Stimulated activated CD4-positive, alpha-beta T cell treated with anti-CD3 and anti-CD28 coated beads, Interleukin-15, amount 100 ng/mL, for 1 hour (primary cell): ENCODE data around the gene TTC3.

Experiments
- DNase-seq, 2 donors: peaks; one replicate each; pipeline ENCODE4 v3.0.0-alpha.2; 2020; ENCODE audit warnings: low read depth in 1 of 2, low spot score in 1 of 2

TTC3 gene

GRCh38 chr21:37192019-37192418 lies 119.0 kb downstream of the TTC3 start:
- DNase-seq: no peak

DNA sequence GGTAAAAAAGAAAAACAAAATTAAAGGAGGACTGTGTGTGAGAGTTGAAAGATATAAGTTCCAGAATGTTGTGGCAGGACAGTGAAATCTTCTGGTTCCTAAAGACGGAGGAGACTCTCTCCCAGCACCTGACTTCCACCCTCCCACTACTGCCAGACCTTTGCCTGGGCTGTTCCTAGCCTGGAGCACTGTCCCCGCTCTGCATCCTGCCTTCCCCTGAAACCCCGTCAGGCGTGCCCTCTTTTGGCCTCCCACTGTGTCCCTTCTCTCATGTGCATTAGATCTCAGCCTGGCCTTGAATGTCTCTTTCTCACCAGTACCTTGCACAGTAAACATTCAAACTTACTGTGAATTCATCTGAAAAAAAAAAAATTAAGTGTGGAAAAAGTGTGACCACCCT lies 120.0 kb downstream of the TTC3 start:
- DNase-seq: no peak

- no peak for DNase-seq
Measured at GRCh38 chr21:37193676-37194075, 120.6 kb downstream of the TTC3 start.

DNA sequence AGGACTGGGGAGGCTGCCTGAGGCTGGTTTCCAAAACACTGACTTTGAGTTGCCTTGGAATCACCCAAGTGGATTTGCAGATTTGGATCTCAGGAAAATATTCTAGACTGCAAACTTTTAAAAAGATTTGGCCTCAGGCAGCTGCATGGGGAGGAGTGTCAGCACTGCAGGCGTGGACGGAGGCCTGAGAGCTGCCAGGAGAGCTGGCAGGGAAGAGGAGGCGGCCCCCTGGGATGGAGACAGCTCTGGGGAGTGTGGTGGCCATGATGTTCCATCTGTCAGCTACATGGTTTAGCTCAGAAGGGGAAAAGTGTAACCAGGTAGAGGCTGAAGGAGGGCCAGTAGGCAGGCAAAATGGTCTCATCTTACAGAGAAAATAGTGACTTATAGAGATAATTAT lies 122.0 kb downstream of the TTC3 start:
- no peak for DNase-seq

GRCh38 chr21:37195610-37196009 lies 122.6 kb downstream of the TTC3 start:
- DNase-seq: no peak

GRCh38 chr21:37196847-37197246 lies 123.8 kb downstream of the TTC3 start:
- DNase-seq: no peak

DNA sequence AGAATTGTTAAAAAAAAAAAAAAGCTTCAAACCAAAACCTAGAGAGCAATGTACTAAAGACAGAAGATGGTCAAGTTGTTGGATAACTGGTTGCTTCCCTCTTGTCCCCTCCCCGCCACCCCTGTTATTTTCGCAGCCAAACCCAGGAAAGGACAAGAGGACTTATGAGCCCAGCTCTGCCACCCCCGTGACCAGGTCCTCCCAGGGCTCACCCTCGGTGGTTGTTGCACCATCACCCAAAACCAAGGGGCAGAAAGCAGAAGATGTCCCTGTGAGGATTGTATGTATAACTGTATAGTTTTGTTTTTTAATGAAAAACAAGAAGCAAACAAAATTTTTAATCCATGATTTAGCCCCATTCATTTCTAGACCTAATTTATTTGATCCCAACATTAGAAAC lies 124.7 kb downstream of the TTC3 start:
- no peak for DNase-seq

- no peak for DNase-seq
Measured at GRCh38 chr21:37199057-37199924, 126.2 kb downstream of the TTC3 start.

GRCh38 chr21:37200641-37201480 lies 127.8 kb downstream of the TTC3 start:
- DNase-seq: no peak

DNA sequence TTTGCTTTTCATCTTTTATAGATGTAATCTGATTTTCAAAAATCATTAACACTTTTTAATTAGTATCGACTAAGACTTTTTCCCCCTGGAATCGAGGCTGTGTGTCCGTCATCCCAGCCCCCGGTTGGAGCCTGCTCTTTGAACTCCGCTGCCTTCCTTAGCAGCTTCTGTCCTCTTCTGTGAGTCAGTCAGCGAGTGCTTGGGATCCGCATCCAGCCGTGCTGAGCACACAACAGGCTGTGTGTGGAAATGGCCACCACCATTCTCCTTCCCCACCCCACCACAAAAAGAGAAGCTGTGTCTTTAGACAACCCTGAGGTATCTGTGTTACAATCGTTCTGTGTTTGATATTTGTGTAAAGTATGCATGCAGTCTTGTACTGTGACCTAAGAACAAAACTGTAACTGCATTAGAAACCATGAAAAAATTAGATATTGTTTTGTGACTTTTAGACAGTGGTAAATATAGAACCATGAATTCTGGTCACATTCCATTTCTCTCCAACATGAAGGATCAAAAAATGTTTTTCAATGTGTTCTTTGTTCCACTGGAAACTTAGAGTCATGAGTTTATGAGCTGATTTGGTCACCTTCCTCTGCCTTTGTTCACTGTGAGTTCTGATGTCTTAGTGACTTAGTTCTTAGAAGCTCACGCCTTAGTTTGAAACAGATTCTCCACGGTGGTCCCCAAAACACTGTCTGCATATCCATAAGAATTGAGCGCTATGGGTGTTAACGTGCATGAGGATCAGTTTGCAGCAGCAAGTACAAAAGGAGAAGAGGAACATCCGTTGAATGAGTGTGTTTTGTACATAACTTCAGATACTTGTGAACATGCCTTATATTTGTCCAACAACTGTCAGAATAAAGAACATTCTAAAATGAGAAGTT lies 129.4 kb downstream of the TTC3 start:
- DNase-seq: no peak

DNA sequence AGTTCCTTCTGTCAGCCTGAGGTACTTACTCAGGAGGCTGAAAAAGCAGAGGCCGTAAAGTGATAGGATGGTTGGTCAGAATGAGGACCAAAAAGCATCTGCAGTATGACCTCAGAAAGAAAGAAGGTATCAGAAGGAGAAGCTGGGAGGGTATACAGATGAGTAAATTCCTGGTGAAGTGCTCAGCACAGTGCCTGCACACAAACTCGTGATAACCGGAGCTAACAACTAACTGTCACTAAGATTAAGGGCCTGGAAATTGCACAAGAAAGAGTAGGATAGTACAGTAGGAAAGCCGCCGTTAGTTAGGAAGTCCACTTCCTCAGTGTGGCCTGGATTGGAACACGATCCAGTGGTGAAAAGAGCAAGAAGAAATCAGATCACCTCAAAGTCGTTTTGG lies 131.5 kb downstream of the TTC3 start:
- no peak for DNase-seq

DNA sequence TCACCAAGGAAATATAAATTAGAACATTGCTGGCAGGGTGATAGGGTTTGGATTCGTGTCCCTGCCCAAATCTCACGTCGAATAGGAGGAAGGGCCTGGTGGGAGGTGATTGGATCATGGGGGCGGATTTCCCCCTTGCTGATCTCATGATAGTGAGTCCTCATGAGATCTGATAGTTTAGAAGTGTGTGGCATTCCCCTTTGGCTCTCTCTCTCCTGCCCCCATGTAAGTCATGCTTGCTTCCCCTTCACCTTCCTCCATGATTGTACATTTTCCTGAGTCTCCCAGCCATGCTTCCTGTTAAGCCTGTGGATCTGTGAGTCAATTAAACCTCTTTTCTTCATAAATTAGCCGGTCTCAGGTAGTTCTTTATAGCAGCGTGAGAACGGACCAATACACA lies 133.4 kb downstream of the TTC3 start:
- no peak for DNase-seq

DNA sequence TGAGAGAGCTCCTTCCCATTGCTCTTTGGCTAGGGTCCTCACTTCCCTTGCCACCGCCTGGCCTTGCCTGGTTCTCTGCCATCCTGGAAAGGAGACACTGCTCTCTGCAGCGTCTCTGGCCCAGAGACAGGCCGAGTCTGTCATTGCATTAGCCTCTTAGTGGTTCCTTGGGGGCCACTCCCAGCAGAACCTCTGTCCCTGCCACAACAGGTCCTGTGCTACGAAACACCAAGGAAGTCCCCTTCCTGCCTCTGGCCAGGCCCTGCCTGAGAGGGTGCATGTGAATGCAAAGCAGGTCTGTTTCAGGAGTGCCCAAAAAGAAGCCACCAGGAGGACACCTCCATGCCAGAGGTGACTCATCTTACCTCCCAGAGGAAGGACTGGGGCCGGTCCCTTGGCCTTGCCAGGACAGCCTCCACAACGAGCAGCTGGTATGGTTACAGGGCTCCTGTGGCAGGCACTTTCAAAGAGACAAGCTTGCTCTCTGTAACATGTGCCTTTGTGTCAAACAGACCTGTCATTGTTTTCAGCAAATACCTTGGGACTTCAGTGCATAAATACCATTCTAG lies 134.5 kb downstream of the TTC3 start:
- no peak for DNase-seq

GRCh38 chr21:37208056-37208721 lies 135.1 kb downstream of the TTC3 start:
- DNase-seq: no peak

- no peak for DNase-seq
Measured at GRCh38 chr21:37208741-37209225, 135.7 kb downstream of the TTC3 start.

GRCh38 chr21:37210130-37210529 lies 137.1 kb downstream of the TTC3 start:
- DNase-seq: no peak

DNA sequence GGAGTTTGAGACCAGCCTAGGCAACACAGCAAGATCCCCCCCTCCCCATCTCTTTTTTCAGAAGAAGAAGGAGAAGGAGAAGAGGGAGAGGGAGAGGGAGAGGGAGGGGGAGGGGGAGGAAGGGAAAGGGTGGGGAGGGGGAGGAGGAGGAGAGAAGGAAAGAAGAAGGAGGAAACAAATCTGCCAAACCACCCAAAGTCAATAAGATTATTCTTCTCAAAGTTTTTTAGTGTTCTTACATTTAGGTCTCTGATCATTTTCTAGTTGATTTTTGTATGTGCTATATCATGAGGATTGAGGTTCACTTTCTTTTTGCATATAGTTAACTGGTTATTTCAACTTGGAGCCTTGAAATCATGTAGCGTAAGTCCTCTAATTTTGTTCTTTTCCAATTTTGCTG lies 137.7 kb downstream of the TTC3 start:
- DNase-seq: no peak

DNA sequence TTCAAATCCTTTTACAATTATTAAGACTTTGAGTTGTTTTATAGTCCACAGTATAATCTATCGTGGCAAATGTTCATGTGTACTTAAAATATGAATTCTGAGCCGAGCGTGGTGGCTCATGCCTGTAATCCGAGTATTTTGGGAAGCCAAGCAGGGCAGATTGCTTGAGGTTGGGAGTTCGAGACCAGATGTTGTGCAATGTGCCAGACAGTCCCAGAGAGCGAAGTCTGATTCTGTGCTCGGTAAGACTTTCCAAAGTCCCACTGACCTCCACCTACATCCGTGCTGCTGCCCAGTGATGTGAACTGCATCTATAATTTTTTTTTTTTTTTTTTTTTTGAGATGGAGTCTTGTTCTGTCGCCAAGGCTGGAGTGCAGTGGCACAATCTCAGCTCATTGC lies 141.9 kb downstream of the TTC3 start:
- no peak for DNase-seq

- no peak for DNase-seq
Measured at GRCh38 chr21:37219761-37220432, 146.8 kb downstream of the TTC3 start.
